Hepatic stellate cell (primary cell): ENCODE measurements around the gene TAS2R41.

Experiments used
- DNase-seq: peaks from one replicate; pipeline ENCODE4 v3.0.0; 2011; ENCODE audit warnings: low spot score

Gene TAS2R41

DNA sequence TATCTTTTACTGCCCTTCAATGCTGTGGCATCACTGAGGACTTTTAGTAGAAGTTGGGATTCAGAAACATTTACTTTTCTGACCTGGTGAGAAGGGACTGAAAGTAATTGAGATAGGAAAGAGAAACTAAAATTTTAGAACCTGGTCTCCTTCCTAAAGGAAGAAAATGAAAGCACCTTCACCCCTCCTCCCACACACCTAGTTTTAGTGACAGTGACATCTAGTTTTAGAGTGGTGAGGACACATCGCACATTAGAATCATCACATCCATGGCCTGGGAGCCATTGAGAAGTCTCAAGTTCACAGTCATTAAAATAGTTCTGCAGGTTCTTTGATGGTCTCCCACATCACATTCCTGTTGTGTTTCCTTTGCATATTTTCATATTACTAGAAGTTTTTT lies 16.1 kb downstream of the TAS2R41 start:
- no peak for DNase-seq

DNA sequence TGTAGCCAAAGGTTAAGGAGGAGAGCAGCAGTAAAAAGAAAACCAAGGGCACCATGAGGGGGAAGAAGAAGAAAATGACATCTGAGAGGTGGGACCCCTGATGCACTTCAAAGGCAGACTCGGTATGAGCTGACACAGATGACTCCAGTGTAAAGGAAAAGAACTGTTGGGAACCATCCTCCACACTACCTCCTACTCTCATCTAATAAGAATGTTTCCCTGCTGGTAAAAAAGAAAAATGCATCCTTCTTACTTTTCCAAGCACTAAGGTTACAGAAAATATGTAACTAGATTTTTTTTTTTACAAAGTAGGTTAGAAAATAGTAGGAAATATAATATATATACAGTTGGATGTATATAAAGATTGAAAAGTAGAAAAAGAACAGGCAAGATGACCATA lies 16.9 kb downstream of the TAS2R41 start:
- no peak for DNase-seq

DNA sequence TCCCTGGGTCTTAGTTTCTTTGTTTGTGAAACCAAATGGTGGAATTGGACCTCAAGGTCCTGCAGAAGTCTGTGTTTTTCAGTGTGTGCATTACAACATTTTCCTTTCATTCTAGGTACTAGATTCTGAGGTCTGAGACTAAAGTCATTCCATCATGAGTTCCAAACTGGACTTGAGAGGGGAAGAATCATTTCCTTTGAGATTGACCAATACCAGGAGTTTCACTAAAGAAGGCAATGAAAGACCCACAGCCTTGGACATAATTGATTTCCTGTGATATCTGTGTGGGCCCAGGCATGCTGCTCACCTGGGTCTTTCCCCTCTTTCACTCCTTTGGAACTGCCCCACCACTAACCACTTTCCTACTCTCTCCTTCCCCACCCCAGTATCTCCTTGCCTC lies 18.2 kb downstream of the TAS2R41 start:
- no peak for DNase-seq

DNA sequence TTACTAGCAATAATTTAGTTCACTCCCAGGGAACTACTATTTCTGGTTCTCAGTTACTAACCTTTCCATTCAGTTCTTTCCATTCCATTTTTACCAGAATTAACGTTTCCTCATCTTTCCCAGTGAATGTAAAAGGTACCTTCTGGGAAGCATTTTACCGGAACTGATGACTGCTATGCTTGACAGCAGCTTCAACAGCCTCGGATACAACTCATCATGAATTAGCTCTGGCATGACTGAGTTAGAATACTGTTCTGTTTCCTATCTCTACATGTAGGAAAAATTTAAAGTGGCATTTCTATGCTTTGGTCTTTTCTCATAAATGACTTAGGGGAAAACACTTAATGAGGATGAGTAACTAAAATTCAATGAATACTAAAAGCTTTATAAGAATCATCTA lies 18.6 kb downstream of the TAS2R41 start:
- DNase-seq, result no peak

DNA sequence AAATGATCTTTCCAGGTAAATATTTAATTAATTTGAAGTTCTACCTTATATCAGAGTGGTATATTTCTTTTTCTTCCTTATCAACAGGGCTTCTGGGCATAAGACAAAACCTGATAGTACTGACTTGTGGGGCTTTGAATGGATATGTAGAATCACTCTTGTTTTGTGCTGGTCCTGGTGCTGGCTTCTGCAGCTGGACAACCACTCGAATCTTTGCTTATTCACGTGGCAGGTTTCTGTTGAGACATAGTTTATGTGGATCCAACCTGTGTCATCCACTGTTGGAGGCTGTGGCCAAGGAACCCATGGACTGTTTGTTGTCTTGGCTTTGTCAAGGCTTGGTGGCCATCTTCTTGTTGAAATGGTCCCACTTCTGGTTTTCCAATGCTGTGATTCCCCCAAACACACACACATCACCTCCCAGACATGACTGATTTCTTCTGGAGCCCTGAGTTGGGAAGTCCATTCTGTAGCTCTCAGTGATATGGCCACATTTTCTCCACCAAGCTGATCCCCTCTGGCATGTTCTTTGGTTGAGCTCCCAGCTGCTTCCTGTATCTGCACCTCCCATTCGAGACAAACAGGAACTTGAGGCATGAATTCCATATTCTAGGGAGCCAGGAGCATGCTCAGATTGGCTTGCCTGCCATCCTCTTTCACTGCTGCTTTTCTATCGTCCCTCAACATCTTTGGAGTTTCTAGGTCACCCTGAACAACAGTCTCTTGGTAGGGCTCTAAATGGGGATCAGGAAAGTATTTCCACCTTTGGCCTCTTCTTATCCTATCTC lies 19.5 kb downstream of the TAS2R41 start:
- no peak for DNase-seq

DNA sequence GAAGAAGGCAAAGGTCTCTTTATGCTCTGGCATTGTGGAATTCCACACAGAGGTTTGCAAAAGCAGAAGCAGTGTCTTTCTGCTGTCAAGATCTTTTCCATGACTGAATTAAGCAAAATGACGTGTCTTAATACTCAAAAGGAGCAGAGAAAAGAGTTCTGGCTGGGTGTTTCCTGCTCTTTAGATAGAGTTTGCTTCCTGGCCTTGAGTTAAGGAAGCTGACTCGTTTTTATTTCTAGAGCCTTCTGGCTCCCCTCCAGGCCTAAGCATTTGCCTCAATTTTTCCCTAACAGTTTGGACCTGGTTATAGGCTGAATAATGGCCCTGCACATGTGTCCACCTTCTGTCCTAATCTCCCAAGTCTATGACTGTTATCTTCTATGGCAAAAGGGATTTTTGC lies 21.6 kb downstream of the TAS2R41 start:
- no peak for DNase-seq

DNA sequence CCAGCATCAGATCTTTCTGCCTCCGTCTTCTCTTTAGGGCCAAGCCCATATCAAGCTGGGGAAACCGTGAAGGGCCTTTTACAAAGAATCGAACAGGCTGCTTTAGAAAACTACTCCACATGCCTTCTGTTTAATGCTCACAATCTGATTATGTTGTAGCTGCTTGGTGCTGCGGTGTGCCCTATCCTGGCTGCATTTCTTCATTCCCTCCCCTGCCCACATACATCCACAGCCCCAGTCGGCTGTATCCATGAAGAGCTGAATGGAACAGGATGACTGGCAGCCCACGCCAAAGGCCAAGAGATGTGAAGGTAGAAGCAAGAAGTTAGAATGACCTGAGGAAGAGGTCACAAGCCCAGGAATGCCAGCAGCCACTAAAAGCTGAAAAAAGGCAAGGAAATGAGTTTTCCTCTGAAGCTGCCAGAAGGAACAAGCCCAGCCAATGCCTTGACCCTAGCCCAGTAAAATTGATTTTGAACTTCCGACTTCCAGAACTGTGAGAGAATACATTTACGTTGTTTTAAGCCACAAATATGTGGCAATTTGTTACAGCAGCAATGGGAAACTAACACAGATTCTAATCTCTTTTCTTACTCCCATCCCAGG lies 22.2 kb downstream of the TAS2R41 start:
- no peak for DNase-seq

DNA sequence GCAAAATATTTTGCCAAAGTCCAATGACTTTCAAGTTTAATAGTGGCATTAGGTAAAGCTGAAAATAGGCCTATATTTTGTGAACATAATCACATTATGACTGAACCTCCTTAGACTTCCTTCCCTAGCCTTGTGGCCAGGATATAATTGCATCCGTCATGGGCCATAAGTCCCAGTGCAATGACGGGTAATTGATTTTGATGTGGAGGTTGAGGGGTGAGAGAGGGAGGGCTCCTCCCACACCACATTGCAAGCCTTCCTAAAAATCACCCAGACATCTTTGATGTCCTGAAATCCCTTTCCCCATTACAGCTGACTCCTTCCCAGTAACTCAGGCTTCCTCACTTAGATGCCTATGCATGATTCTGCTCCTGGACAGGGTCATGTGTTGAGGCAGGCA lies 25.6 kb downstream of the TAS2R41 start:
- no peak for DNase-seq

DNA sequence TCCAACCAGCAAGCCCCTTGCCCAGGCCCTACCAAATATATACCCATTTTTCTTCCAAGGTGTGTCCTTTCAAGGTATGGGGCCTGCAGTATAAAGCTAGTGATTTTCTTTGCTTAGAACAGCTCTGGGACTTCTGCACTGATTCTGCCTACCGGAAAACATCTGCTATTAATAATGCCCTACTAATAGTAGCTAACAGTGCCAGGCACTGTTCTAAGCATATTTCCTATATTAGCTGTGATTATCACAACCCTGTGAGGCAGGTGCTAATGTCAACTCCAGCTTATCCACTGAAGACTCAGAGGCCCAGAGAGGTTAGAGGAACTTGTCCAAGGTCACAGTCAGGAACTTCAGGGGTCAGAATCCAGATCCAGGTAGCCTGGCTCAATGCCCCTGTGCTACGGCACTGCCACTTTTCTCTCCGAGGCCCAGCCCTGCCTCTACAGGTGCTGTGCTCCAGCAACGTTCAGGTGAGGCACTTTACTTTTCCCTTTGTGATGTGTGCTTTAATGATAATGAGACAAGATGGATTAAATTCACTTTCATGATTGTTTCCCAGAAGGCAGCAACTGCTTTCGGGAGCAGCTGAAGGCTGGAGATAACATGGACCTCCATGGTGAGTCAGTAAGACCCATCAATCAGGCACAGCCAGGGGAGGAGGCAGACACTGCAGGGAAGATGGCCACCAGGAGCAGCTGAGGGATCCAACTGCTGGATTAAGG lies 26.7 kb downstream of the TAS2R41 start:
- DNase-seq, result no peak

DNA sequence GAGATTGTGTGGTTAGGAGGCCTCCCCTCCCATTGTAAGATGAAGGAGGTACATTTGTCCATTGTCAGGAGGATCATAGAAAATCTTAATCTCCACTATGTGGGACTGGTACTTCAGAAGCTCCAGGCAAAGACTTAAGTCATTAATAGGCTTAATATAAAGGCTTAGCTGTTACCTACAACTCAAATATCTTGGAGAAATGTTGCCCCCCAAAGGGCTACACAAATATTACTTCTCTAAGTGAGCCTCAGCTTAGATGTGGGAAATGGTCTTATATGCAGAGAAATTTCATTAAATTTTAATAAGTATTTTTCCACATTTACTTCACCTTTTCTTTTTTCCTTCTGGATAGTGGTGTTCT lies 27.2 kb downstream of the TAS2R41 start:
- no peak for DNase-seq

DNA sequence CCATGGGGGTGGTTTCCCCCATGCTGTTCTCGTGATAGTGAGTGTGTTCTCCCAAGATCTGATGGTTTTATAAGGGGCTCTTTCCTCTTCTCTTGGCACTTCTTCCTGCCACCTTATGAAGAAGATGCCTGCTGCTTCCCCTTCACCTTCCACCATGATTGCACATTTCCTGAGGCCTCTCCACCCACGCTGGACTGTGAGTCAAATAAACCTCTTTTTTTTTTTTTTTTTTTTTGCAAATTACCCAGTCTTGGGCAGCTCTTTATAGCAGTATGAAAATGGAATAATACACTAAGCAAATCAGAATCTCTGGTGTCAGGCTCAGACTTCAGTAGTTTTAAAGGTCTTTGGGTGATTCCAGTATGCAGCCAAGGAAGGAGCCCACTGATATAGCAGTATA lies 28.2 kb downstream of the TAS2R41 start:
- no peak for DNase-seq

DNA sequence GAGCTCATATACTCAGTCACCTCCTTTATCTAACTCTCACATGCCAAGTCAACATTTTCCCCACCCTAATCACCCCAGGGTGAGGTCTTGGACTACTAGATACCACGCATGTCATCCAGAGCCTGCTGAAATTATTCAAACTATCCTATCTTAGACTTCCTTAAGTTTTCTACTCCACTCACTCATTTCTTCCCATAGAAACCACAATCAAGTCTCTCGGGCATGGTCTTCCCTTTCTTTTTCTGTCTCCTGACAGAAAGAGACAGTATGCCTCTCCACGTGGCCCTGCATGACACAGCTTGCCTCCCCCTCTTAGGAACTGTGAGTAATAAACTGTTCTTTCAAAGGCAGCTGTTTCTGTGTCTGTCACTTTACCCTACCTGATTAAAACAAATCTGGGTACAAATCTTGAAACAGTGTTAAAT lies 29.4 kb downstream of the TAS2R41 start:
- no peak for DNase-seq

DNA sequence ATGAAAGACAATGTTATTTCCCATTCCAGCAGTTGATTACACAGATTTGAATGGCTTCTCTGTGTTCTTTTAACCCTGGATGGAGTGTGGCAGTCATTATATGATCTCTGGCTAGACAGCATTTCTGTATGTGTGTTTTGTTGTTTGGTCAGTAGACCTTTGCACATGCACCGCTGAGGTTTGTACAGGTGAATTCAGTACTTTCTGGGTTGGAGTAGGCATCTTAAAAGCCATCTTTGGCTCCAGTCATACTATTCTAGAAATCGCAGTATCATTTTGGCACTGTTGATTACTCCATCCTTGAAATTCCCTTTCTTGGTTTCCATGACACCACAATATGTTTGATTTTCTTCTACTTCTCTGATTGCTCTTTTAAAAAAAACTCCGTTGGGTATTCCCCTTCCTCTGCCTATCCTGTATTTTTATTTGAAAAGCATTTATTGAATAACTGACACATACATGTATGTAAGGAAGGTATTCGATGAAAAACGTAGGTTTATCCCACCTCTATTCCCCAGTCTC lies 29.9 kb downstream of the TAS2R41 start:
- DNase-seq, result no peak

DNA sequence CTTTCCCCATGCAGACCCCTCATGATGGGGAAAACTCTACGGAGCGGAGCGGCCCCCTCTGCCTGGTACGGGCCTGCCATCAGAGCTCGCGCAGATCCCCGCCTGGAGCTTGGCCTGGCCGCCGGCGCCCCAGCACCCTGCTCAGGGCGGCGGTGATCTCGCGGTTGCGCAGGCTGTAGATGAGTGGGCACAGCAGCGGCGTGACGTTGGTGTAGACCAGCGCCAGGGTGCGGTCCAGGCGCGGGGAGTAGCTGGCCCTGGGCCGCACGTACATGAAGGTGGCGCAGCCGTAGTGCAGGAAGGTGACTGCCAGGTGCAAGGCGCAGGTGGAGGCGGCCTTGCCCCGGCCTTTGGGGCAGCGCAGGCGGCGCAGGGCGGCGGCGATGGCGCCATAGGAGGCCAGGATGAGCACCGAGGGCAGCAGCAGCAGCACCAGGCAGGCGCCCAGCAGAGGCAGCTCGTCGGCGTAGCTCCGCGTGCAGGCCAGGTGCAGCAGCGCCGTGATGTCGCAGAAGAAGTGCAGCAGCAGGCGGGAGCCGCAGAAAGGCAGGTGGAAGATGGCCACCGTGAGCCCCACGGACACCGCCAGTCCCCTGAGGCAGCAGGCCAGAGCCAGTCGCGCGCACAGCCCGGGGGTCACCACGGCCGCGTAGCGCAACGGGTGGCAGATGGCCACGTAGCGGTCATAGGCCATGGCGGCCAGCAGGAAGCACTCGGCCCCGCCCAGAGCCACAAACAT lies 33.4 kb downstream of the TAS2R41 start:
- no peak for DNase-seq

DNA sequence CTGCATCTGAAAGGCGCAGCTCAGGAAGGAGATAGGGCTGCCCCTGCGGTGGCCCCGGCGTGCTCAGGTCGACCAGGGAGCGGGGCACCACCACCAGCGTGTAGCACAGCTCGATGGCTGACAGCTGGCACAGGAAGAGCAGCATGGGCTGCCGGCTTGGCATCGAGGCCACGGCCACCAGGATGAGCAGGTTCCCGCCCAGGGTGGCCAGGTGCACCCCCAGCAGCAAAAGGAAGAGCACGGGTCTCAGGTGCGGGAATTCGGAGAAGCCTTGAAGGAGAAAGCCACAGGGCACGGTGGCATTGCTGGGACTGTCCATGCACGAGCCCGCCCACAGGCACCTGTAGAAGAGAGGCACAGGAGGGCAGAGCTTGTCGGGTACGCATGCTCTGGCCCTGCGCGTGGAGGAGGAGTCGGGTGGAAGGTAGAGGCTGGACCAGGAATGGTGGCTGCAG lies 33.9 kb downstream of the TAS2R41 start:
- no peak for DNase-seq

DNA sequence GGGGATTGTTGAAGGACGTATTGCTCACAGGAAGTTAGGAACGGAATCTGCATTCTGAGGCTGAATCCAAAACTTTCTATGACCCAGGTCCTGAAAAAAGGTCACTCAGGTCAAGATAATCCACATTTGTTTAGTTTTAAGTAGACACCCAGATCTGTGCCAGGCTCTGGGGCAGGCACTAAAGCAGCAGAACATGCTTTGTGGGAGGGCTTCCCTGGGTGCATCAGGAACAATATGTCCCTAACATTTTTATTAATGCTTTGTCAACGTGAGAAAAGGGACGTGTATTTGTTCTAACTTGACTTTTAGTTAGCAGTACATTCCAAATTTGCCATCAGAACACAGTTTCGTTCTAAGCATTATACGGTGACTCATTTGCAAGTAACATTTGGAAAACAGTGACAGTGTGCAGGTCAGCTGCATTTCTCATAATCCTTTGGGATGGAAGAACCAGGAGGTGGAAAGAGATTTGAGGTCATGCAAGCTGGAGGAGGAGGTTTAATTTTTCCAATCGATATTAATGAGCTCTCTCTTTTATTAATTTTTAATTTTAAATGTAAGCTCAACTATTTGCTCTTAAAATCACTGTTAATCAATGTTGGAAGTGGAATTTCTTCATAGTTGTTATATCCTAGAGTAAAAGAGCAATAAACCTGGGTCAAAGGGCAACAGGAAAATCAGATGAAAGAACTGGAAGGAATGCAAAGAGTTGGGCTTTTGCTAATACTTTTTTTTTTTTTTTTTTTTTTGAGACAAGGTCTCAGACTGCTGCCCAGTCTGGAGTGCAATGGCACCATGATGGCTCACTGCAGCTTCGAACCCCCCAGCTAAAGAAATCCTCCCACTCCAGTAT lies 35.0 kb downstream of the TAS2R41 start:
- DNase-seq, result no peak

DNA sequence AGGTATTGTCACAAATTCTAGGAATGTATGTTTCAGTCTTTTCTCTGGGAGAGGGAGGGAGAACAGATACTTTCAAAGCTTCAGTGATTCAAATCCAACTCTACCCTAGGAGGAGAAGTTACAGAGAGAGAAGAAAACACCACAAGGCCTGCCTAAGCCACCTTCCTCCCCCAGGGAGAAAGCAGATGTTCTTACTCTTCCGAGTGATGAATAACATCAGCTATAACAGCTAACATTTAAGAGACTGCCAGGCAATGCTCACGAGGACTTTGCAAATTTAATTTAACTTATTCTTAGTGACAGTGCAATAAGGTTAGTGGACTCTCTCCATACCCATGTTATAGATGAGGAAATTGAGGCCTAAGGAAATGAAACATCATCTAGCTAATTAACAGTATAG lies 36.8 kb downstream of the TAS2R41 start:
- no peak for DNase-seq

DNA sequence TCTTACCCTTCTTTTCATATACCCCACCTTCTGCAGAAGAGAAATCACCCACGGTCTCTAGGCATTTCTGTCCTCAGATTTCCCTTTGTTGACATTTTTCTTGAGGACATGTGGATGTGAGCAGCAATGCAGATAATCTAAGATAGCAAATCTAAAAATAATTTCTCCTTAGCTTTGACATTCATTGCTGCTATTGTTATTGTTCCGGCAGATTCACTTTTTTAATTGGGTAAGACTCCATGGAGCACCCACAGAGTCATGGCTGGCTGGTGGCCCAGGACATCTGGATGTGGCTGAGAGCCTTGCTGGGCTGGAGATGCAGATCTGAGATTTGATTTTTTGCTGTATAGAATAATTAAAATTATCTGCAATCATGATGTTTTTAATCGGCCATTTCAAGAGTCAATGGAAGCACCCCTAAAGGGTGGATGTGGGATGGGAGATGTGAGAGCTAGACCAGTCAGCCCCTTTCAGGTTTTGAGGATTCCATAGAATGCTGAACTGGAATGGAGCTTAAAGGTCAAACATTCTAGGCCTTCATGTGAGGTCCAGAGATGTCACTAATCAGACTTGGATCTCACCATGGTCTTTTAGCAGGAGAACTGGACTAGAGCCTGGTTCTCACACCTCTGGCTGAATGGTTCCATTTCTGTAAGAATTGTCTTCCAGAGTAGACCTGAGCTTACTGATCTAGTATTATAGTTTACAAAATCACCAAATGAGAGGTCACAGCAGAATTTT lies 37.5 kb downstream of the TAS2R41 start:
- no peak for DNase-seq

DNA sequence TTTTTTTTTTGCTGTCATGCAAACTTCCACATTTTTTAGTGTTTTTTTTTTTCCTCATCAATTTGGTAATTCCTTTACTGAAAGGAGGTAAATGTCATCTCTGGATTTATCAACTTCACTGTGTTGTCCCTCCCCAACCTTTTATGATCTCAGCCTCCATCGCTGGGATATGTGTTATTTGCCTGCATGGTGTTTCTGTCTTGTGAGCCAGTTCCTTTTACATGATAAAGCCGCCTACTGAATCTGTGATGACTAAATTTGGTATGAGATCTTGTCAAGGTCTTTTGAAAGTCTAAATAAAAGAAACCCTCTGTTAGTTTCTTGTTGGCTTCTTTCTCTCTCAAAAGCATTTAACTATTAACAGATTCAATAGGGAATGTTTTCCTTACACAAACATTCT lies 39.3 kb downstream of the TAS2R41 start:
- no peak for DNase-seq

DNA sequence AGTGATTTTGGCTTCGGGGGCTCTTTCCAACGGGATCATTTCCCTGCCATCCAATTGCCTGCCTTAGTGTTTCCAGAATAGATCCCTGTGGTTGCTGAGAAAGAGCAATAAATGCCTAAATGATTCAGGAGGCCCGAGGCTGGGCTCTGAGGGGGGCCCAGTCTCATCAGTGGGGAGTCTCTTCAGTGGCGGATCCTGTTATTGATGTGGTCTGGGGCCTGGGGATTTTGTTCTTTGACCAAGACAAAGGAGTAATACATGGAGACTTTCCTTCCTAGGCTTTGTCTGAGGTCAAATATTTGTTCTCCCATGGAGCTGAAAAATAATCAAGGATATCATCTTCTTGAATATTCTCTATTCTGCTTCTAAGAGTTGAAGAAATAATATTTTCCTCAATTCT lies 40.8 kb downstream of the TAS2R41 start:
- no peak for DNase-seq

DNA sequence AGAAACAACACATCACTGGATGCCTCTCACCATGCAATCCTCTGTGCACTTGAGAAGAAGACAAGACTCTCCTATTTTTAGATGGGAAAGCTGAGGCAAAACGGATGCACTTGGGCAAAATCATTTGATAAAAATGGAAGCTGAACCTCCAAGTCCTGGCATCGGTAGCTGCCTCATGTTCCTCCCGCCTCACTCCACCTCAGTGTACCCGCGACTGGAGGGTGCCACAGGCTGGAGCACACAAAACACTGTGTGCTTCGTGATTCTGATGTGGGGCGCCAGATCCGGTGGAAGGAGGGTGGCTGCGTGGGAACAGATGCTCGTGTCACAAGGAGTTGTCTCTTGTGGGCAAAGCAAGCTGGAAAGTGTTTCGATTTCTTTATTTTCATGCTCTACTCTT lies 41.3 kb downstream of the TAS2R41 start:
- no peak for DNase-seq
